ENCODE data around the gene USP31.
"Not testable (repeated sequence)": the region's sequence is repeated elsewhere in the genome, so short reads cannot be mapped to it uniquely, and the experiment has no call there.

USP31 gene

GRCh38 chr16:23155445-23156049 lies 6.3 kb upstream of the USP31 start:
- DNase-seq: no peak

- no peak for DNase-seq
Measured at GRCh38 chr16:23152386-23153178, 3.3 kb upstream of the USP31 start.

- no peak for DNase-seq
Measured at GRCh38 chr16:23149993-23150364, 727 bp upstream of the USP31 start.

GRCh38 chr16:23148513-23149266 lies 562 bp downstream of the USP31 start:
- peak; percentile 70 for DNase-seq

- no peak for DNase-seq
Measured at GRCh38 chr16:23148166-23148512, 1.1 kb downstream of the USP31 start.

GRCh38 chr16:23147666-23148065 lies 1.6 kb downstream of the USP31 start:
- DNase-seq: no peak

GRCh38 chr16:23146877-23147601 lies 2.2 kb downstream of the USP31 start:
- no peak for DNase-seq

GRCh38 chr16:23145608-23146007 lies 3.6 kb downstream of the USP31 start:
- DNase-seq: no peak

GRCh38 chr16:23145186-23145585 lies 4.1 kb downstream of the USP31 start:
- no peak for DNase-seq

- DNase-seq: not testable (repeated sequence)
Measured at GRCh38 chr16:23144393-23144792, 4.9 kb downstream of the USP31 start.

GRCh38 chr16:23143391-23143790 lies 5.9 kb downstream of the USP31 start:
- no peak for DNase-seq

- DNase-seq: no peak
Measured at GRCh38 chr16:23141959-23142740, 7.1 kb downstream of the USP31 start.

GRCh38 chr16:23141500-23141899 lies 7.8 kb downstream of the USP31 start:
- DNase-seq: no peak

GRCh38 chr16:23141033-23141432 lies 8.2 kb downstream of the USP31 start:
- DNase-seq: no peak

- no peak for DNase-seq
Measured at GRCh38 chr16:23140107-23140506, 9.1 kb downstream of the USP31 start.

- DNase-seq: no peak
Measured at GRCh38 chr16:23137818-23138217, 11.4 kb downstream of the USP31 start.

- no peak for DNase-seq
Measured at GRCh38 chr16:23137256-23137655, 12.0 kb downstream of the USP31 start.

GRCh38 chr16:23134274-23134673 lies 15.0 kb downstream of the USP31 start:
- no peak for DNase-seq

GRCh38 chr16:23132775-23133463 lies 16.3 kb downstream of the USP31 start:
- no peak for DNase-seq

GRCh38 chr16:23131931-23132621 lies 17.2 kb downstream of the USP31 start:
- no peak for DNase-seq

GRCh38 chr16:23131436-23131835 lies 17.8 kb downstream of the USP31 start:
- DNase-seq: no peak
